ENCODE data around the gene WNT2B. TPM values are rescaled to one million over a fixed set of nuclear protein-coding genes. Genes with fewer than 3 reads are reported as not detected.

Gene WNT2B
- total RNA-seq, 1 donor from 2014 or later: 2.0 TPM

GRCh38 chr1:112549590-112549989, 40.8 kb downstream of the WNT2B start:
- no peak for DNase-seq
- intact Hi-C loops (cut with micrococcal nuclease): no loop called here
- ATAC-seq: no peak

GRCh38 chr1:112554411-112554810, 45.6 kb downstream of the WNT2B start:
- no peak for DNase-seq
- intact Hi-C loops (cut with micrococcal nuclease): no loop called here

GRCh38 chr1:112557385-112557784, 48.6 kb downstream of the WNT2B start:
- intact Hi-C loops (cut with micrococcal nuclease): no loop called here
- ATAC-seq: peak; percentile 54
- DNase-seq: no peak

More at GRCh38 chr1:112554411-112554810, 45.6 kb downstream of the WNT2B start:
- ATAC-seq: no peak

GRCh38 chr1:112558634-112559033, 49.9 kb downstream of the WNT2B start:
- ATAC-seq (no peak), DNase-seq (no peak)
- intact Hi-C loops (cut with micrococcal nuclease): no loop called here

GRCh38 chr1:112563341-112563740, 54.6 kb downstream of the WNT2B start:
- no peak for ATAC-seq
- intact Hi-C loops (cut with micrococcal nuclease): no loop called here

GRCh38 chr1:112564081-112564480, 55.3 kb downstream of the WNT2B start:
- ATAC-seq (no peak), DNase-seq (no peak)
- intact Hi-C loops (cut with micrococcal nuclease): no loop called here

More at GRCh38 chr1:112563341-112563740, 54.6 kb downstream of the WNT2B start:
- DNase-seq: no peak

- ATAC-seq: no peak
Observed at GRCh38 chr1:112565800-112566199, 57.0 kb downstream of the WNT2B start.

GRCh38 chr1:112575154-112575804, 66.5 kb downstream of the WNT2B start:
- intact Hi-C loops (cut with micrococcal nuclease): no loop called here
- ATAC-seq (no peak), DNase-seq (no peak)

More at GRCh38 chr1:112565800-112566199, 57.0 kb downstream of the WNT2B start:
- intact Hi-C loops (cut with micrococcal nuclease): no loop called here
- no peak for DNase-seq

GRCh38 chr1:112576240-112576639, 67.5 kb downstream of the WNT2B start:
- DNase-seq (no peak), ATAC-seq (no peak)
- intact Hi-C loops (cut with micrococcal nuclease): no loop called here

Small RNA genes within 50 kb of the gene (microRNA-seq; reads per million reads assigned to microRNA genes)
- not detected for gene MIR4256 (ENCODE audit: borderline number of aligned reads)

Other genes with a start within 250 kb of the WNT2B start
- 12.6 TPM for gene CTTNBP2NL, start 112.8 kb upstream of the WNT2B start, total RNA-seq
- 12.7 TPM for gene ST7L, start 110.2 kb downstream of the WNT2B start, total RNA-seq
- 24.1 TPM for gene CAPZA1, start 110.9 kb downstream of the WNT2B start, total RNA-seq
- 14.0 TPM for gene MOV10, start 165.7 kb downstream of the WNT2B start, total RNA-seq
- gene RHOC, start 198.2 kb downstream of the WNT2B start, total RNA-seq: 96.0 TPM
- gene PPM1J, start 206.4 kb downstream of the WNT2B start, total RNA-seq: 7.2 TPM

Data from left ventricle myocardium superior (tissue), 1 donor.